BJ (cell line): ENCODE results near the gene CCR7. TPM values are rescaled to one million over a fixed set of nuclear protein-coding genes. Genes with fewer than 3 reads are reported as not detected.

ENCODE experiments used
- CTCF ChIA-PET: fragments of 350-600 bp; formaldehyde crosslinking; extraction: SDS; loops from one replicate; lab custom pipeline; 2021; ENCODE audit warnings: antibody characterized with exemption, inconsistent platforms; lab: Yijun Ruan, JAX
- POLR2A ChIA-PET: fragments of 300-600 bp; sonication (Branson Sonifier 250); formaldehyde crosslinking; extraction: SDS; loops from one replicate; lab custom pipeline; 2021; ENCODE audit warnings: antibody characterized with exemption; lab: Charles Lee
- DNase-seq: peaks from one replicate; pipeline ENCODE4 v3.0.0-alpha.2; 2011; ENCODE audit warnings: low read depth
- H3K27me3 ChIP-seq: 2 replicates; pipeline ENCODE4 v1.6.0; 2011; ENCODE audit warnings: low read length; ENCODE audit not compliant: control insufficient read depth, insufficient read depth
- H3K36me3 ChIP-seq: 2 replicates; pipeline ENCODE4 v1.5.1; 2011; ENCODE audit warnings: low read length; ENCODE audit not compliant: control insufficient read depth, insufficient read depth
- H3K4me3 ChIP-seq: 2 replicates; pipeline ENCODE4 v1.5.1; 2011; ENCODE audit warnings: low read depth, mild to moderate bottlenecking, control low read depth, low read length
- polyA plus RNA-seq: library from polyadenylated mRNA; depleted of rRNA; stranded (reverse); fragments of >200 nt; gene quantifications from 2 replicates; pipeline ENCODE4 v1.2.3, GENCODE V29; 2011
- TF ChIP-seq, protein P1 (sequence below): IDR thresholded peaks from 2 replicates; pipeline ENCODE4 v1.5.1; 2011; ENCODE audit warnings: low read depth, mild to moderate bottlenecking, control low read depth, inconsistent platforms, low read length, moderate library complexity; ENCODE audit not compliant: insufficient read depth

CCR7 gene
- polyA plus RNA-seq, 1 experiment, result 0.45 TPM

DNA sequence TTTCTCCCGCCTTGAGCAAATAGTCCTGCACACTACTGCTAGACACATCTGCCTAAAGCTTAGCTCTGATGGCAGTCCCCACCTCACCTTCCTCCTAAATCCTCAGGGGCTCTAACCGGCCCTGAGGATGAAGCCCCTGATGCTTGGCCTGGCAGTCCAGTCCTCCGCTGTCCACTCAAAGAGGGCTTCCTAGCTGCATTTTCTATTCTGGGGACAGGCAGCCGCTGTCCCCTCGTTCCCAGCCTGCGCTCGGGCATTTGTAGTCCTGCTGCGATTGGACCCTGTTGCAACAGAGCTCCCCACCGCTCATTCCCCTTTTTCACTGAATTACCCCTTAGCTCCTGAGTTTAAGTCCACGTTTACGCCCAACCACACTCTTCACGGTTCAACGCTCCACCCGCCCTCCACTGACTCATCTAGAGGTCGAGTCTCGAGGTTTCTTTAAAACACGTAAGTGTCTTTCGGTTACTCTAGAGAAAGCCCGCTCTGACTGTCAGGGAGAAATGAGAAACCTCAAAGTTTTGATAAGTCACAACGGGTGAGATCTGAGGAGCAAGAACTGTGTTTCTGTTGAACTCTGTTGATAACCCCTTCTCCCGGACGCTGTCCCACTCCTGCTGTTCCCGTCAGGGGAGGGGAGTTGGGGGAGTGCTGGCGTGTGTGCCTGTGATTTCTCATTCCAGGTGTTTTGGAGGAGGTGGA lies 4.5 kb downstream of the CCR7 start:
- TF ChIP-seq, protein P1, sequence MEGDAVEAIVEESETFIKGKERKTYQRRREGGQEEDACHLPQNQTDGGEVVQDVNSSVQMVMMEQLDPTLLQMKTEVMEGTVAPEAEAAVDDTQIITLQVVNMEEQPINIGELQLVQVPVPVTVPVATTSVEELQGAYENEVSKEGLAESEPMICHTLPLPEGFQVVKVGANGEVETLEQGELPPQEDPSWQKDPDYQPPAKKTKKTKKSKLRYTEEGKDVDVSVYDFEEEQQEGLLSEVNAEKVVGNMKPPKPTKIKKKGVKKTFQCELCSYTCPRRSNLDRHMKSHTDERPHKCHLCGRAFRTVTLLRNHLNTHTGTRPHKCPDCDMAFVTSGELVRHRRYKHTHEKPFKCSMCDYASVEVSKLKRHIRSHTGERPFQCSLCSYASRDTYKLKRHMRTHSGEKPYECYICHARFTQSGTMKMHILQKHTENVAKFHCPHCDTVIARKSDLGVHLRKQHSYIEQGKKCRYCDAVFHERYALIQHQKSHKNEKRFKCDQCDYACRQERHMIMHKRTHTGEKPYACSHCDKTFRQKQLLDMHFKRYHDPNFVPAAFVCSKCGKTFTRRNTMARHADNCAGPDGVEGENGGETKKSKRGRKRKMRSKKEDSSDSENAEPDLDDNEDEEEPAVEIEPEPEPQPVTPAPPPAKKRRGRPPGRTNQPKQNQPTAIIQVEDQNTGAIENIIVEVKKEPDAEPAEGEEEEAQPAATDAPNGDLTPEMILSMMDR, result no peak
- Histone ChIP-seq H3K4me3 (no peak overlapping the region), H3K27me3 (peaks cover 3% of the 10 kb centered on the region), H3K36me3 (no peaks in the 10 kb centered on the region)
- DNase-seq, result no peak
- POLR2A ChIA-PET, result interaction anchor here (0.5 kb wide), 1 partner anchor 912 kb away, joined by 9 read pairs; no protein-coding TSS in a partner anchor
- CTCF ChIA-PET, result interaction anchor here (0.6 to 19.2 kb wide), 29 partner anchors 8 to 384 kb away, joined by 3 to 382 read pairs (median 5); partner anchors contain the start of genes IGFBP4 and TOP2A

DNA sequence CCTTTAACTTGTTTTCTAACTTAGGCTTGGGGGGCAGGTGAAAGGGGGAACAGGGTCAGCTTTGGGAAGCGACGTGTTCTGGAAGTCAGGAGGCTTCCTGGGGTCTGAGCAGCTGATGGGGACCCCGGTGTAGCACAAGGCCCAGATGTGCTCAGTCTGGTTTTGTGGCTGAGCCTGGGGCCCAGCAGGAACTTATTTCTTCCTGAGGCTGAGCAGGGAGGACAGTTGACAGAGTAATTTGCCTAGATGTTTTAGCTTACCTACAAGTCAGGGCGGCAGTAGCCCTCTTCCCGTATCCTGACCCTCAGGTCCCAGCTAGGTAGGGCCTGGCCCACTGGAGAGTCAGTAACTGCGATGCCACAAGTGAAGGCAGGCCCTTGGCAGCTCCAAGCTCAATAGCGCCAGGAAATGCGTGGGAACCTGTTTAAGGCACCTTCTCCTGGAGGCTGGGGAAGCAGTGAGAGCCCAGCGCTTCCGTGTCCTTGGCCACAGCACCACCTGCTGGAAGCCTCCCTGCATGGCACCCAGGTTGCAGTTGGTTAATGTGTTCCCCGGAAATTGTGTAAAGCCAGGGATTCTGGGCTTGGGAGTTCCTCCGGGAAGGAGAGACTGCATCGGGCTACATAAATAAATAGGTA lies 5.2 kb downstream of the CCR7 start:
- TF ChIP-seq, protein P1, result peak; percentile 99
- ChIA-PET CTCF (interaction anchor here (0.6 to 19.2 kb wide), 34 partner anchors 8 to 256 kb away, joined by 3 to 382 read pairs (median 4); partner anchors contain the start of genes IGFBP4 and TOP2A), POLR2A (interaction anchor here (0.6 kb wide), 1 partner anchor 27 kb away, joined by 3 read pairs; no protein-coding TSS in a partner anchor)
- Histone ChIP-seq H3K27me3 (peaks cover 3% of the 10 kb centered on the region), H3K36me3 (no peaks in the 10 kb centered on the region), H3K4me3 (no peak overlapping the region)
- DNase-seq, result peak; percentile 62

DNA sequence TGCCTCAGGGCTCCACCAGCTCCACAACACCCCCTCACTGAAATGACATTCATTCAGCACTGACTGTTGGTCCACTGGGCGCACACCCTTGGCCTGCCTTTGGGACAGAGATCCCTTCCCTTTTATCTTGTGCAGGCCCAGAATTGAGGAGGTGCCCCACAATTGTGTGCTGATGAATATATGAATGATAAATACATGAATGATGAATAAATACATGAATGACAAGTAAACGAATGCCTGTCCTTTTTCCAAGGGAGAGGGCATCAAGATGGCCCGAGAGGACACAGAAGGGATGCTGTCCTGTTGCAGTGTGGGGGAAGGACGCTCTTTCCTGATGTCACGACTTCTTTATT lies 5.7 kb downstream of the CCR7 start:
- TF ChIP-seq, protein P1, result no peak
- Histone ChIP-seq H3K36me3 (no peaks in the 10 kb centered on the region), H3K27me3 (peaks cover 3% of the 10 kb centered on the region), H3K4me3 (no peak overlapping the region)
- no peak for DNase-seq
- ChIA-PET CTCF (interaction anchor here (0.6 to 19.2 kb wide), 35 partner anchors 8 to 255 kb away, joined by 3 to 382 read pairs (median 4); partner anchors contain the start of genes IGFBP4 and TOP2A), POLR2A (interaction anchor here (0.6 kb wide), 1 partner anchor 26 kb away, joined by 3 read pairs; no protein-coding TSS in a partner anchor)

DNA sequence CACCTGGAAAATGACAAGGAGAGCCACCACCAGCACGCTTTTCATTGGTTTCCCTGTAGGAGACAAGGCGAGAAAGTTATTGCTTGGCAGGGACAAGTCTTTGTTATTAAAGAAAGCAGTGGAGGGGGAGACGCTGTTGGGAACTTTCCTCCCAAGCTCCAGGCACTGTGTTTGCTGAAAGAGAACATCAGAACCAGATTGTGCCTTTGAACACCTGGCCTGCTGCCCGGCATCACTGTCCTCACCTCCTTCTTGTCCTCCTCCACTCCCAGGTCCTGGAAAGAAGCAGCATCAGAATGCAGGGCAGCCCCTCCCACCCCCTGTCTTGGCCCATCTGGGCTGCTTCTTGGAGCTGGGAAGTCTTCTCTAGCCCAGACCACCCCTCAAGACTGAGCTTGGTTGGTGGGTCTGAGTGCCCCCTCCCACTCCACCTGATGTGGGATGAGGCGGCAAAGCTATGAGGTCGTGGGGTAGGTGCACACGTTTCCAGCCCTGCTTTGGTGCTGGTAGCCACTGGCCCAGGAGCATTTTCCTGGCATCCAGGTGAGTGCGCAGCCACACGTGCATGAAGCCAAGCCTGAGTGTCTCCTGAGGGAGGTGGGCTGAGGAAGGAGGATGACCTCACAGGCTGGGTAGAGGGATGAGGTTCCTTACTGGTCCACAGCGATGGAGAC lies 6.2 kb downstream of the CCR7 start:
- POLR2A ChIA-PET, result no interaction called here
- CTCF ChIA-PET, result interaction anchor here (0.8 to 19.2 kb wide), 20 partner anchors 8 to 255 kb away, joined by 3 to 382 read pairs (median 10); partner anchors contain the start of genes IGFBP4 and TOP2A
- DNase-seq, result no peak
- Histone ChIP-seq H3K36me3 (no peaks in the 10 kb centered on the region), H3K27me3 (peaks cover 3% of the 10 kb centered on the region), H3K4me3 (no peak overlapping the region)
- TF ChIP-seq, protein P1, result no peak
